GM08714 (cell line): ENCODE results near the gene CHIA.
"Not testable (repeated sequence)": the region's sequence is repeated elsewhere in the genome, so short reads cannot be mapped to it uniquely, and the experiment has no call there.

Experiments used
- H3K4me3 ChIP-seq: fragments of 200-500 bp; sonication (Bioruptor generic); 2 replicates; pipeline ENCODE4 v1.5.1; 2014; ENCODE audit warnings: mild to moderate bottlenecking, low read length, inconsistent platforms
- ZNF274 ChIP-seq: IDR thresholded peaks from 2 replicates; pipeline ENCODE4 v1.6.1; 2012; ENCODE audit warnings: mild to moderate bottlenecking, low read depth, low read length

CHIA gene

GRCh38 chr1:111323231-111323630 lies 32.6 kb downstream of the CHIA start:
- no peak overlapping the region for H3K4me3 ChIP-seq
- TF ChIP-seq ZNF274 = no peak

GRCh38 chr1:111332190-111332589 lies 41.5 kb downstream of the CHIA start:
- TF ChIP-seq ZNF274 = no peak
- H3K4me3 ChIP-seq = no peak overlapping the region

- TF ChIP-seq ZNF274 = no peak
- H3K4me3 ChIP-seq = no peak overlapping the region
Measured at GRCh38 chr1:111334169-111334568, 43.5 kb downstream of the CHIA start.

GRCh38 chr1:111335214-111335877 lies 44.7 kb downstream of the CHIA start:
- not testable (repeated sequence) for H3K4me3 ChIP-seq

GRCh38 chr1:111338849-111339248 lies 48.2 kb downstream of the CHIA start:
- not testable (repeated sequence) for H3K4me3 ChIP-seq

GRCh38 chr1:111346089-111346885 lies 55.6 kb downstream of the CHIA start:
- peak overlapping the region; percentile 41; the same call in 1 of the 2 replicates for H3K4me3 ChIP-seq
- no peak for TF ChIP-seq ZNF274

- H3K4me3 ChIP-seq = no peak overlapping the region
Measured at GRCh38 chr1:111347026-111347425, 56.4 kb downstream of the CHIA start.

GRCh38 chr1:111351700-111352099 lies 61.0 kb downstream of the CHIA start:
- TF ChIP-seq ZNF274 = no peak
- H3K4me3 ChIP-seq = no peak overlapping the region

More at GRCh38 chr1:111347026-111347425, 56.4 kb downstream of the CHIA start:
- TF ChIP-seq ZNF274 = no peak

- no peak for TF ChIP-seq ZNF274
- H3K4me3 ChIP-seq = no peak overlapping the region
Measured at GRCh38 chr1:111354584-111354983, 63.9 kb downstream of the CHIA start.

- TF ChIP-seq ZNF274 = no peak
- H3K4me3 ChIP-seq = no peak overlapping the region
Measured at GRCh38 chr1:111358964-111359363, 68.3 kb downstream of the CHIA start.

- no peak for TF ChIP-seq ZNF274
Measured at GRCh38 chr1:111359376-111359775, 68.7 kb downstream of the CHIA start.

GRCh38 chr1:111360257-111360656 lies 69.6 kb downstream of the CHIA start:
- not testable (repeated sequence) for H3K4me3 ChIP-seq

More at GRCh38 chr1:111359376-111359775, 68.7 kb downstream of the CHIA start:
- H3K4me3 ChIP-seq = no peak overlapping the region

GRCh38 chr1:111361761-111362160 lies 71.1 kb downstream of the CHIA start:
- no peak overlapping the region for H3K4me3 ChIP-seq
- no peak for TF ChIP-seq ZNF274

- H3K4me3 ChIP-seq = no peak overlapping the region
- no peak for TF ChIP-seq ZNF274
Measured at GRCh38 chr1:111364690-111365089, 74.0 kb downstream of the CHIA start.

- no peak for TF ChIP-seq ZNF274
- no peak overlapping the region for H3K4me3 ChIP-seq
Measured at GRCh38 chr1:111366256-111366655, 75.6 kb downstream of the CHIA start.
